RKO (cell line): Measurements from ENCODE around the gene NINJ1.

ENCODE experiments used
- DNase-seq: peaks from one replicate; pipeline ENCODE4 v3.0.0-alpha.2; 2016; ENCODE audit warnings: low spot score

Gene NINJ1

GRCh38 chr9:93132287-93132927 lies 1.6 kb downstream of the NINJ1 start:
- no peak for DNase-seq

- DNase-seq, result no peak
Observed at GRCh38 chr9:93131599-93132286, 2.3 kb downstream of the NINJ1 start.

DNA sequence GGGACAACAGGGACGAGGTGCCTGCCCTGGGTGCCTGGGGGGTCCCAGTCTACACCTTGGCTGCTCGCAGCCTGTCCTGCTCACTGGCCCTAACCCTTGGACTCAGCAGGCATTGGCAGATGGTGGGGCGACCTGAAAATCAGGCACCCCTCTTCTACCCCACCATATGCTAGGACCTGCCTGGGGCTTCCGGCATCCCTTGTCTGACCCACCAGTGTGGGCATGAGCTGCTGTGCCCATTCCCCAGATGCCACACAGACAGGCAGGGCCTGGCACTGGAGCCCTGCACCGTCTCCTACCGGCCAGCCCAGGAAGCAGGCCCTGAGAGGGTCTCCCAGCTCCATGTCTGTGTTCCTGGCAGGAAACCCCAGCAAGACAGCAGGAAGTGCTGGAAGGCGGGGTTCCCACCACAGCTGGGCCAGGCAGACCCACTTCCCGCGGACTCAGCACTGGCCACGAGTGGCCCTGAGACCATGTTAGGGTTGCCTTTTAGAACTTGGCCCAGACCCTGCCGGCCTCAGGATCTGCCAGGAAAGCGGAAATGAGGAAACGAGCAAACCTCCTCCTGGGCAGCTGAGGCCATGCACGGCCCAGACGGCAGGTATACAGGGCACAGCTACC lies 3.1 kb downstream of the NINJ1 start:
- DNase-seq, result no peak

DNA sequence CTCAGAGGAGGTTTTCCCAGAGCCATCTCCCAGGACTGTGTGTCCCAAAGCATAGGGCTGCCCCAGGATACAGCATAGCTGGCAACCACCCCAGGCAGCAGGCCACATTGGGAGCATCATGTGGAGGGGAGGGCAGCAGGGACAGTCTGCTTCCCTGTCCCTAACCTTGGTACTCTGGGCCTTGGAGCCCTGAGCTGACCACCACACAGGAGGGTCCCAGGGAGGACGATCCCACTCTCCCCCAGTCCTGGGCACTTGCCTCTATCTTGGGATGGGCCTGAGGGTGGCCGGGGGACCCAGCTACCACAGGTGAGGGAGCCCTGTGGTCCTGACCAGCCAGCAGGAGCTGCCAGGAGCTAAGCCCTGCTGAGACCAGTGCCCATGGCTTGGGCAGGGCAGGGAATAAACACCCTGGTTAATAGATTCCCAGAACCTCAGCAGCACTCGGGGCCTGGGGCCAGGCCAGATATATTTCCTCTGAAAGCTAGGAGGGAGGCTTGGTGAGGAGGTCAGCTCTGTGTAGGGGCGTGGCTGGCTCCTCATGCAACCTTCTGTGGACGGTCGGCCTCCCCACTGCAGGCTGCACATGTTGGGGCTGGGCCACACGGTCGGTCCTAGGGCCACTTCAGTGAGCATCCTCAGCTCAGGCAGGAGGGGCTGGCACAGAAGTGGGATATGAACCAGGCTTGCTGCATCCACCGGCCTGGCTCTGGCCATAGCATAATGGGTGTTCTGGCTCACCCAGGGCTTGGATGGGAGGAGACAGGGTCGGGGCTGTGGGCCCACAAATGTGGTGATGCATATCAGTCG lies 4.2 kb downstream of the NINJ1 start:
- no peak for DNase-seq

DNA sequence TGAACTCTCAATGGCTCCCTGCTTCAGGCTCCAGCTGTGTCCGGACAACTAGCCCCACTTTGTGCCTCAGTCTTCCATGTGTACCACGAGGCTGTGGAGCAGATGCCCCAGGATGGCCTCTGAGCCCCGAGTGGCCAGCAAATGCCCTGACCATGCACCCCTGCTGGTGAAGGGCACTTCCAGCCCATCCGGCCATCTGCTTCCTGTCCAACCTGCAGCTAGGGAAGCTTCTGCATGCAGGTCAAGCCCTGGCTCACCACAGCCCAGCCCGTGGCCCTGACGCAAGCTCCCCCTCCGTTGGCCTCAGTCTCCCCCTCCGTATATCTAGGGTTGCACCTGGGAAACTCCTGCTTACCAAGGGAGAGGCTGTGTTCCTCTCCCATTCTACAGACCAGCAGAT lies 4.8 kb downstream of the NINJ1 start:
- DNase-seq, result no peak

DNA sequence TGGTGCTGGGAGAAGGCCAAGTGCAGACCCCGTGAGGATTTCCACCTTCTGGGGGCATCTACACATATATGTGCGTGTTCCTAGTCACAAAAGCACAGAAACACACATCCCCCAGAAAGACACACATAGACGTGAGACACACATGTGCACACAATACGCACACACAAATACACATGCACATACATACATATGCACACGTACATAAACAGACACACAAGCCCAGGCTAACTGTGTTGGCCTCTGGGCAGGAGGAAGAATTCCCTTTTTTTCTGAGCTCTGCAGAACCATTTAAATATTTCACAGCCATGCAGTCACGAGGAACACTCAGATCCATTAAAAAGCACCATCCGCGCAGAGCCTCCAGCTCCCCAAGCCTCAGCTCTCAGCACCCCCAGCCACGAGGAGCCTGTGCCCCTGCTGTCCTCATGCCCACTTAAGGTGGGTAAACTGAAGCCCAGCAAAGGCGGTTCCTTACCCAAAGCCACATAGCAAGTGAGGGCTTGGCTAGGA lies 5.3 kb downstream of the NINJ1 start:
- DNase-seq, result no peak

DNA sequence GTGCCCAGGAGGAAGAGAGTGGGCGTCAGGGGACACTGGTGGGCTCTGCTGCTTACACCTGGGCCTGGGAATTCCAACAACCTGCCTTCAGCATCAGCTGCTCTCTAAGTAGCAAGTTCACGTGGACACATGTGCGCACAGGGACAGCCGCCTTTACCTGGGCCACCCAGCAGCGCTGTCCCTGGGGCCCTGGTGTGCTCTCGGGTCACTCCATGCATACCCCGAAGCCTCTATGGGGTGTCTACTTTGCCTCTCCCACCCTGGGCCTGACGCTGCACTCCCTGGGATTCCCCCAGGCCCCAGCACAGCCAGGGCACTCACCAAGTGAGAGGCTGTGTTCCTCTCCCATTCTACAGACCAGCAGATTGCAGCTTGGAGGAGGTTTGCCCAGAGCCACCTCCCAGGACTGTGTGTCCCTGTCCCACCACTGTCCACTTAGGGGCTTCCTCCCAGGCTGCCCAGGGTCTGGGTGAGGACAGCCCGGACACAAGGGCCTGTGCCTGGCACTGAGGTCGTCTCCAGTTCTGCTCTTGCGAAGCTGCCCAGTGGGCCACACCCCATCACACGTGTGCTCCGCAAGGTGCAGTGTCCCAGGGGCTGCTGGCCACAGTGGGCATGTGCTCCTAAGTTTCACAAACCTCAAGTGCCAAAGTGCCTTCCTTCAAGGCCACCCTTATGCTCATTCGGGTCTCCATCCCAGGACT lies 5.9 kb downstream of the NINJ1 start:
- no peak for DNase-seq

DNA sequence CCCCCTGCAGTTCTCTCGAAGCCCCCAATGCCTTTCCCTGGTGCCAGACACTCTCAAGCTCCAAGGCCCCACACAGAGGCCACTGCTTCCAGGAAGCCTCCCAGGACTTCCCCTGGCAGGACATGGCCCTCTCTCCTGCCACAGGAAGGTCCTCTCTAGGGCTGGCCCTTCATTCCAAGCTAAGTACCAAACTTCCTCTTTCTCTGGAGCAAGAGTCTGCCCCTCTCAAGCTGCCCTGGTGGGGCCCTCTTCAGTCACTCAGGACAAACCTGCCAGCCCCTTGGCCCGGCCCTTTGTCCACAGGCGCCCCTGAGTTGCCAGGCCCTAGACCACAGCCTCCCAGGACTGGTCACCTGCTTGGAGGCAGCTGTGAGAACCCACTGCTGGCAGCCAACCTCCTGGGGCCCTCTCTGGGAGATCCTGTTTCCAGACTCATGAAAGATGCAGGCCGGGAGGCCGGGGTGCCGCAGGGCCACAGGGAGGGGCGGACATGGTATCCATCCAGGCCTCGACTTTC lies 6.6 kb downstream of the NINJ1 start:
- no peak for DNase-seq

- DNase-seq, result no peak
Observed at GRCh38 chr9:93126825-93127368, 7.2 kb downstream of the NINJ1 start.

DNA sequence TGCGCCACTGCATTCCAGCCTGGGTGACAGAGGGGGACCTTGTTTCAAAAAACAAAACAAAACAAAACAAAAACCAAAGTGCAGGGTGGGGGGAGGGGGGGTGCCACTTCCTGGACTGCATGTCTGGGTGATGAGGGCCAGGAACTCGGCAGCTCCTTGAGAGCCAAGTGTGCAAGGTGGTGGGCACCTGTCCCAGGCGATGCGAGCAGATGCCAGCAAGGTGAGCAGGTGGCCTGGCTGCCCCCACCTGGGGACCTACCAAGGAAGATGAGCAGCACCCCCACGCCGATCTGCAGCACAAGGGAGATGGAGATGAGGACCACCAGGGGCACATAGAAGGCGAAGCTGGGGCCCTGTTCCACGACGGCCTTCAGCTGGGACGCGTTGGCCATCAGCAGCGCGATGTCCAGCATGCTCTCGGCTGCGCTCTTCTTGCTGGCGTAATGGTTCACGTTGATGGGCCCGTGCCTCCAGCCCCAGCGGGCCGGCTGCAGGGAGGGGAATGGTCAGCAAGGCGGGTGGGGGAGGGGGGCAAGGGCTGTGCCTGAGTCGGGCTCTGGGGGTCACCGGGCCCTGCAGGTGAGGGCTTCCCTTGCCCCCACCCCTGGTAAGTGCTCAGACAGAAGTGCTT lies 7.8 kb downstream of the NINJ1 start:
- no peak for DNase-seq

DNA sequence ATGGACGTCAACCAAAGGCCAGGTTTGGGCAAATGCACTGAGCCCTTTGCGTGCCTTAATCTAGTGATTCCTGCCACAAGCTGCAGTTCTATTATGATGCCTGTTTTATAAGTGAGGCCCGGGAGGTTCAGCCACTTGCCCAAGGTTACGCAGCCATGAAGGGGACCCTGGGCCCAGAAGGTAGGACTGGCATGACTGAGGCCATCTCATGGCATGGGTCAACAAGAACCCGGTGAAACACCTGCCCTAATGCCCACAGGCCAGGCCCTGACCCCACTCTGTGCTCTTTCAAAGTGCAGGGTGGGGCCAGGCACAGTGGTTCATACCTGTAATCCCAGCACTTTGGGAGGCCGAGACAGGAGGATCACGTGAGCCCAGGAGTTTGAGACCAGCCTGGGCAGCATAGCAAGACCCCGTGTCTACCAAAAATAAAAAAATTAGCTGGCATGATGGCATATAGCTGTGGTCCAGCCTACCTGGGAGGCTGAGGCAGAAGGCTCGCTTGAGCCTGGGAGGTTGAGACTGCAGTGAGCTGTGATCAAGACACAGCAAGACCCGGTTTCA lies 8.6 kb downstream of the NINJ1 start:
- DNase-seq, result no peak

GRCh38 chr9:93124793-93125192 lies 9.3 kb downstream of the NINJ1 start:
- DNase-seq, result no peak

- DNase-seq, result no peak
Observed at GRCh38 chr9:93123561-93124283, 10.3 kb downstream of the NINJ1 start.

GRCh38 chr9:93122721-93123221 lies 11.3 kb downstream of the NINJ1 start:
- DNase-seq, result no peak

GRCh38 chr9:93121316-93122241 lies 12.5 kb downstream of the NINJ1 start:
- no peak for DNase-seq

DNA sequence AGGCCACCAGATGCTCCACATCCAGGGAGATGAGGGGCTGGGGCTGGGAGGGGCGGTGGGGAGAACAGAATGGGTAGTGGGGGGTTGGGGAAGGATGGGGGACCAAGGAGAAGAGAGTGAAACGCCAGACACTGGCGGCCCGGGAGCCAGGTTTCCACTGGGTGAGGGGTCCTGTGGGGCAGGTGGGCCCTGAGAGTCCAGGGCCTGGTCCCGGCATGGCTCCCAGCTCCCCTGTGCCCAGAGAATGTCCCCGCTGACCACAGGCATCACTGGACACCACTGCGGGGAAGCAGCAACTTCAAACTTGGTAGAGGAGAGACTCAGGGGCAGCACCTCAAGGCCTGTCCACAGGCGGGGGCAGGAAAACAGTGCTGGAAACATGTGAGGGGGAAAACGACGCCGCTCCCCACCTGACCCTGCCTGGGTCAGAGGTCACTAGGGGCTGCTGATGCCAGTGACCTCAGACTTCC lies 13.2 kb downstream of the NINJ1 start:
- DNase-seq, result no peak

DNA sequence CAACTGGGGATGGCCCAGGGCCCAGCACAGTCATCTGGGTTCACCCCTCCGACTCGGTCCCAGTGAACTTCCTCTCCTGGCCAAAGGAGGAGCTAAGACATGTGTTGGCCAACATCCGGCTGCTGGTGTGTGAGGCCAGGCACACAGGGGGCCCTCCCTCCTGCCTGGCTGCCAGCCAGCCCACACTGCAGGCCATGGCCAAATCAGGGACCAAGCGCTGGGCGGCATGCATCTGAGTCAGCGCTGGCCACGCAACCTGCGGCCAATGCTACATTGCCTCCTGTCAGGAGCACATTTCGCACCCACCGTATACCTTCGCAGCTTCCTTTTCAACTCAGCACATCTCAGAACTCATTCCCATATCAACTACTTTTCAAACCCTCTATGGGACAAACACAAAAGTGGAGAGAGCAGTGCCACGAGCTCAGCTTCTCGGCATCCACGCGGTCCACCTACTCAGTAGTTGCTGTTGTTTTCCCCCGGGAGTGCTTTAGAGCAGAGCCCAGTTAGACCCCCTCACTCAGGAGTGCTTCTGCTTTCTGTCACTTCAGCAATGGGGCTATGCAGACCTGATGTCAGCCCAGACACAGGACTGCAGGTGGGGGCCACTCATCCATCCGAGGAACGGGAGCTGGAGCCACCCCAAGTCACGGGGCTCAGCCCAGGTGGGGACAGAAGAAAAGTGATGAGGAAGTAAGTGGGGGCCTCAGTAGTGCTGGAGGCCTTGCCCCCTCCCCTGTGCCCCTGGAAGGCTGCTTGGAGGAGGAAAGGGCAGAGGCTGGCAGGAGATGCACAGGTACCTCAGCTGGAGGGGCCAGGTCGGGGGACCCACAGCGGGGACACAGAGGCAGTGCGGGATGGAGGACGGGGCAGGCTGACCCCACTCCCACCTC lies 13.9 kb downstream of the NINJ1 start:
- DNase-seq, result peak; percentile 93

DNA sequence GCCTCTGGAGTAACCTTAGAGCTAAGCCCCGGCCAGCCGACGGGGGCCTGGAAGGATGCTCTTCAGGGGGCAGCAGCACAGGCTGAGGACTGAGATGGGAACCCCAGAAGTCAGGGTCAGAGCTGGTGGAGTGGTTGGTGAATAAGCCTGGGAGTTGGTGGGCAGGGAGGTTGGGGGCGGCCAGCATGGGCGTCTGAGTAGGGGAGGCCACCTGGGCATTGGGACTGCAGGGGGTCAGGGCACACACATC lies 14.4 kb downstream of the NINJ1 start:
- no peak for DNase-seq
